Ascending aorta (tissue), 2 donors: ENCODE results near the gene PLEKHM2. TPM values are rescaled to one million over a fixed set of nuclear protein-coding genes. Genes with fewer than 3 reads are reported as not detected.
"Not testable (repeated sequence)": the region's sequence is repeated elsewhere in the genome, so short reads cannot be mapped to it uniquely, and the experiment has no call there.

Experiments
- DNase-seq, 2 donors: peaks; one replicate each; pipeline ENCODE4 v3.0.0-alpha.2; 2019; ENCODE audit warnings: low spot score in 2 of 2
- H3K27ac ChIP-seq, 2 donors: fragments of 200-600 bp; sonication (generic); one replicate each; pipeline ENCODE4 v1.5.1; 2016 to 2017; ENCODE audit warnings: mild to moderate bottlenecking in 1 of 2
- H3K27me3 ChIP-seq: fragments of 200-600 bp; sonication (generic); one replicate; pipeline ENCODE4 v1.5.1; 2017
- H3K36me3 ChIP-seq, 2 donors: fragments of 200-600 bp; sonication (generic); one replicate each; pipeline ENCODE4 v1.5.1; 2016
- H3K4me1 ChIP-seq, 2 donors: fragments of 200-600 bp; sonication (generic); one replicate each; pipeline ENCODE4 v1.5.1; 2016 to 2017; ENCODE audit warnings: mild to moderate bottlenecking in 1 of 2
- H3K4me3 ChIP-seq, 2 donors: fragments of 200-600 bp; sonication (generic); one replicate each; pipeline ENCODE4 v1.5.1; 2016 to 2017; ENCODE audit warnings: mild to moderate bottlenecking in 1 of 2
- H3K9me3 ChIP-seq, 2 donors: fragments of 200-600 bp; sonication (generic); one replicate each; pipeline ENCODE4 v1.5.1; 2016
- intact Hi-C: fragments of 100-400 bp; cut with DNase I; formaldehyde crosslinking; loops from one replicate; pipeline ENCODE4 v1.15.1; 2023
- total RNA-seq: library from RNA; depleted of rRNA; stranded (reverse); fragments of >200 nt; gene quantifications from one replicate; pipeline ENCODE4 v1.1.0, GENCODE V29; 2016
- TF ChIP-seq, protein P1 (sequence below), 3 experiments: fragments of 200-600 bp in 2 of 3; fragments of 450-650 bp in 1 of 3; sonication (generic) in 2 of 3; IDR thresholded peaks; one replicate each; pipeline ENCODE4 v1.5.1; 2016 to 2019; ENCODE audit warnings: antibody characterized with exemption in 3 of 3, mild to moderate bottlenecking in 1 of 3, moderate library complexity in 1 of 3

The PLEKHM2 gene
- total RNA-seq, 1 donor from 2014 or later = 129 TPM

DNA sequence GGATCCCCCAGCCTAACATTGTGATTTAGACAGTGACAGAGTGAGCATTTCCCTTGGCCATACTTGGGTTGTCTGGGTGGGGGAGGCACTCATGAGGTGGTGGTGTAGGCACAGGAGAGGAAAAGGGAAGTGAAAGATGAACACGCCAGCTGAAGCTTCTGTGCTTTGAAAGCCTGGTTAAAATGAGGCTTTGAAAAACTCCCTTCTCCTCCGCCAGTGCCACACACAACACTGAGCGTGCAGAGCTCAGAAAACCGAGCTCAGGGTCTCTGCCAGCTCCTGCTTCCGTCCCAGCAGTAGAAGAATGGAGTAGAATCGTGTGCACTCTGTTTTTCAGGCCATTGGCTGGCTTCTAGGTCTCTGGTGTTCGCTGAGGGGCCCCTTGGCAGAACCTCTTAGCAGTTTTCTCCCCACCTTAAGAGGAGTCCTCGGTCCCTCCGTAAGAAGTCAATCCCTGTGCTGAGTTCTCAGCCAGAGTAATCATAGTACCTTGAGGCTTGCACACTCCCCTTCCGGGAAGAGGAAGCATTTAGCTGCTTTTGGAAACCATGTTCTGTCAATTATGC lies 12.9 kb downstream of the PLEKHM2 start:
- peak overlapping the region; percentile 51 to 63 for H3K27ac ChIP-seq
- H3K27me3 ChIP-seq = no peaks in the 10 kb centered on the region
- no peaks in the 10 kb centered on the region for H3K9me3 ChIP-seq
- peak overlapping the region in 1 of 2 donors; percentile 31 for H3K4me3 ChIP-seq
- H3K36me3 ChIP-seq = peaks cover 3% of the 10 kb centered on the region in 2 donors
- intact Hi-C loops = no loop called here
- no peak for DNase-seq
- peaks cover 7 to 28% of the 10 kb centered on the region in 2 donors for H3K4me1 ChIP-seq
- TF ChIP-seq, protein P1, sequence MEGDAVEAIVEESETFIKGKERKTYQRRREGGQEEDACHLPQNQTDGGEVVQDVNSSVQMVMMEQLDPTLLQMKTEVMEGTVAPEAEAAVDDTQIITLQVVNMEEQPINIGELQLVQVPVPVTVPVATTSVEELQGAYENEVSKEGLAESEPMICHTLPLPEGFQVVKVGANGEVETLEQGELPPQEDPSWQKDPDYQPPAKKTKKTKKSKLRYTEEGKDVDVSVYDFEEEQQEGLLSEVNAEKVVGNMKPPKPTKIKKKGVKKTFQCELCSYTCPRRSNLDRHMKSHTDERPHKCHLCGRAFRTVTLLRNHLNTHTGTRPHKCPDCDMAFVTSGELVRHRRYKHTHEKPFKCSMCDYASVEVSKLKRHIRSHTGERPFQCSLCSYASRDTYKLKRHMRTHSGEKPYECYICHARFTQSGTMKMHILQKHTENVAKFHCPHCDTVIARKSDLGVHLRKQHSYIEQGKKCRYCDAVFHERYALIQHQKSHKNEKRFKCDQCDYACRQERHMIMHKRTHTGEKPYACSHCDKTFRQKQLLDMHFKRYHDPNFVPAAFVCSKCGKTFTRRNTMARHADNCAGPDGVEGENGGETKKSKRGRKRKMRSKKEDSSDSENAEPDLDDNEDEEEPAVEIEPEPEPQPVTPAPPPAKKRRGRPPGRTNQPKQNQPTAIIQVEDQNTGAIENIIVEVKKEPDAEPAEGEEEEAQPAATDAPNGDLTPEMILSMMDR (IDR thresholded peaks at IDR 0.05) = no peak

DNA sequence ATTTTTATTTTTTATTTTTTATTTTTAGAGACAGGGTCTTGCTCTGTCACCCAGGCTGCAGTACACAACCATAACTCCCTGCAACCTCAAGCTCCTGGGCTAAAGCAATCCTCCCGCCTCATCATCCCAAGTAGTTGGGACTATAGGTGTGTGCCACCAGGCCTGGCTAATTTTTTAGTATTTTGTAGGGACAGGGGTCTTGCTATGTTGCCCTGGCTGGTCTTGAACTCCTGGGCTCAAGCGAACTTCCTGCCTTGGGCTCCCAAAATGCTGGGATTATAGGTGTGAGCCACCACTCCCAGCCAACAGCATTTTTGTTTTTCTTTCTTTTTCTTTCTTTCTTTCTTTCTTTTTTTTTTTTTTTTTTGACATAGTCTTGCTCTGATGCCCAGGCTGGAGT lies 14.1 kb downstream of the PLEKHM2 start:
- H3K9me3 ChIP-seq = no peaks in the 10 kb centered on the region
- H3K4me3 ChIP-seq = no peak overlapping the region
- no peak for DNase-seq
- peaks cover 7 to 27% of the 10 kb centered on the region in 2 donors for H3K4me1 ChIP-seq
- TF ChIP-seq, protein P1 (IDR thresholded peaks at IDR 0.05) = no peak
- intact Hi-C loops = no loop called here
- H3K27me3 ChIP-seq = no peaks in the 10 kb centered on the region
- peaks cover 3% of the 10 kb centered on the region in 2 donors for H3K36me3 ChIP-seq
- peak overlapping the region in 1 of 2 donors; percentile 51 for H3K27ac ChIP-seq

DNA sequence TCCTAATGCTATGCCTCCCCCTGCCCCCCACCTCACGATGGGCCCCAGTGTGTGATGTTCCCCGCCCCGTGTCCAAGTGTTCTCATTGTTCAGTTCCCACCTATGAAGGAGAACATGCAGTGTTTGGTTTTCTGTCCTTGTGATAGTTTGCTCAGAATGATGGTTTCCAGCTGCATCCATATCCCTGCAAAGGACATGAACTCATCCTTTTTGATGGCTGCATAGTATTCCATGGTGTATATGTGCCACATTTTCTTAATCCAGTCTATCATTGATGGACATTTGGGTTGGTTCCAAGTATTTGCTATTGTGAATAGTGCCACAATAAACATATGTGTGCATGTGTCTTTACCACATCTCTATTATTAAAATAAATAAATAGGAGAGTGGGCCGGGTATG lies 15.2 kb downstream of the PLEKHM2 start:
- intact Hi-C loops, H3K9me3 ChIP-seq, H3K27ac ChIP-seq, H3K36me3 ChIP-seq, H3K4me3 ChIP-seq, H3K27me3 ChIP-seq, DNase-seq: not testable (repeated sequence)
- peaks cover 10 to 28% of the 10 kb centered on the region in 2 donors for H3K4me1 ChIP-seq

DNA sequence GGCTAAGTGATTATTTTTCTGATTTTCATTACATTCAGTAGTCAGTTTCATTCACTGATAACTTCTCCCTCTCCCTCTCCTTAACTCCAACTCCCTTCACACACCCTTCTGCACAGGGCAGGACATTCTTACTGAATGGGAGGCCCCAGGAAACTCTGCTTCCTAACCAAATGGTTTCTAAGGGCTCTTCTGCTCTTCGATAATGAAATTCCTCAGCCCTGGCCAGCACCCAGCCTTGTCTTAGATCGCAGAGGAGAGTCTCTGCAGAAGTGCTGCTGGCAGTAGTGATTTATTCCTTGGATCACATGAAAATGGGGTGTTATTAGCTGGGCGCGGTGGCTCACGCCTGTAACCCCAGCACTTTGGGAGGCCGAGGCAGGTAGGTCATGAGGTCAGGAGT lies 16.4 kb downstream of the PLEKHM2 start:
- TF ChIP-seq, protein P1 (IDR thresholded peaks at IDR 0.05) = no peak
- DNase-seq = no peak
- H3K36me3 ChIP-seq = peaks cover 3 to 4% of the 10 kb centered on the region in 2 donors
- H3K4me3 ChIP-seq = no peak overlapping the region
- peaks cover 16 to 34% of the 10 kb centered on the region in 2 donors for H3K4me1 ChIP-seq
- intact Hi-C loops = loop anchor here (5.0 kb wide), 1 partner anchor 47 kb away; no protein-coding TSS in a partner anchor
- H3K27ac ChIP-seq = peak overlapping the region; percentile 20 to 84
- no peaks in the 10 kb centered on the region for H3K9me3 ChIP-seq
- no peaks in the 10 kb centered on the region for H3K27me3 ChIP-seq

DNA sequence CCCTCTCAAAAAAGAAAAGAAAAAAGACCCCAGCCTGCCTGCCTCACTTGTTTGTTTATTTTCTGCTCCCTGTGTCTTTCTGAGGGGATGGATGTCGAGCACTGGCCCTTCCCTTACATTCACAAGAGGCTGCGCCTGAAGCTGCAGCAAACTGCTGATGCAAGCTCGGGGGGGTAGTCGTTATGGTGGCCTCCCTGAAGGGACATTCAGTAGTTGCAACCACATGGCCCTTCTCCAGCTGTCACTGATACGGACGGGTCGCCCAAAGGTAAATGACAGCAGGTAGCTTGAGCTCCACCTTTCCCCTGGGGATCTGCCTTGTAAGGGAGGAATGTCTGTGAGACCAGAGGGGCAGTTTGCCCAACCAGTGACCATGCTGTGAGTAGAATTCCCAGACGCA lies 17.7 kb downstream of the PLEKHM2 start:
- Histone ChIP-seq H3K27ac (peak overlapping the region; percentile 84 to 91), H3K36me3 (peaks cover 0 to 4% of the 10 kb centered on the region in 2 donors), H3K27me3 (no peaks in the 10 kb centered on the region), H3K4me1 (peaks cover 16 to 34% of the 10 kb centered on the region in 2 donors), H3K9me3 (no peaks in the 10 kb centered on the region), H3K4me3 (no peak overlapping the region)
- intact Hi-C loops = loop anchor here (2.0 to 5.0 kb wide), 2 partner anchors 17 to 46 kb away; partner anchors contain the start of gene PLEKHM2
- no peak for DNase-seq
- TF ChIP-seq, protein P1 (IDR thresholded peaks at IDR 0.05) = no peak

DNA sequence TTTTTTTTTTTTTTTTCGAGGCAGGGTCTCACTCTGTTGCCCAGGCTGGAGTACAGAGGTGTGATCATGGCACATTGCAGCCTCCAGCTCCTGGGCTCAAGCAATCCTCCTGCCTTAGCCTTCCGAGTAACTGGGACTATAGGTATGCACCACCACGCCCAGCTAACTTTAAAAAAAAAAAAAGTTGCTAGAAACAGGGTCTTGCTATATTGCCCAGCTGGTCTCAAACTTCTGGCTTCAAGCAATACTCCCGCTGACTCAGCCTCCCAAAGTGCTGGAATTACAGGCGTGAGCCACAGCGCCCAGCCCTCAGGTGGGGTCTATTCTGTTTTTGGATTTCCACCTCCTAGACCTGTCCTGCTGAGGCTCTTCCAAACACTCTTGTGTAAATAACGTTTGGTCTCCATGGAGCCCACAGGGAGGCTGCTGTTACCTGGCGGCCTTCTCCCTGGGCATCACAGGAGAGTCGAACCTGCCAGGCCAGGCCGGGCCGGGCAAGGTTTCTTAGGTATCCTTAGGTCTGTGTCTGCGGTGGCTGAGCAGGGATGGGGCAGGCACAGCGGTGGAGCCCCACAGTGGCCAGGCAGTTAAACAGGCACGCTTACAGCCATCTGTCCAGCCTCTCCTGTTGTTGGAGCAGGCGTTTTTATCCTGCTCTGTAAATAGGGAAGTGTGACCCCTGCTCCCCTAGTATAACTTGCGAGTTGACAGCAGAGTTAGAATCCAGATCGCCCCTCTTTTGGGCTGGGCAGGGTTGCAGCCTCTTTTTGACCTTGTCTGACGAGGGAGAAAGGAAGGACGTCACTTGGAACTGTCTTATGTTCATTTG lies 18.8 kb downstream of the PLEKHM2 start:
- TF ChIP-seq, protein P1 (IDR thresholded peaks at IDR 0.05) = peak in 1 of 3 experiments; percentile 21
- DNase-seq = no peak
- peak overlapping the region; percentile 3 to 12 for H3K4me3 ChIP-seq
- no peaks in the 10 kb centered on the region for H3K27me3 ChIP-seq
- peaks cover 16 to 29% of the 10 kb centered on the region in 2 donors for H3K4me1 ChIP-seq
- peak overlapping the region; percentile 84 to 91 for H3K27ac ChIP-seq
- H3K9me3 ChIP-seq = no peaks in the 10 kb centered on the region
- H3K36me3 ChIP-seq = peaks cover 0 to 4% of the 10 kb centered on the region in 2 donors
- intact Hi-C loops = loop anchor here (2.0 to 5.0 kb wide), 2 partner anchors 18 to 44 kb away; partner anchors contain the start of gene PLEKHM2
